AG10803 (cell line): ENCODE data around the gene SULF2.
A peak's percentile ranks its signal among the peaks of the same experiment; 100 is the strongest.

Experiments used
- DNase-seq: peaks from one replicate; pipeline ENCODE4 v3.0.0; 2010; ENCODE audit warnings: low read depth
- H3K4me3 ChIP-seq: 2 replicates; pipeline ENCODE4 v1.5.1; 2011; ENCODE audit warnings: mild to moderate bottlenecking, low read length, control low read depth
- CTCF ChIP-seq: conservative IDR thresholded peaks from 2 replicates; pipeline ENCODE4 v1.5.1; 2011; ENCODE audit warnings: mild to moderate bottlenecking, low read length, control low read depth, inconsistent platforms

SULF2 gene

GRCh38 chr20:47740862-47741184, 44.5 kb downstream of the SULF2 start:
- no peak overlapping the region for H3K4me3 ChIP-seq
- DNase-seq = no peak
- TF ChIP-seq CTCF = no peak

GRCh38 chr20:47740121-47740861, 45.0 kb downstream of the SULF2 start:
- no peak for DNase-seq
- TF ChIP-seq CTCF = no peak
- no peak overlapping the region for H3K4me3 ChIP-seq

GRCh38 chr20:47737923-47738322, 47.4 kb downstream of the SULF2 start:
- no peak for TF ChIP-seq CTCF
- DNase-seq = no peak
- no peak overlapping the region for H3K4me3 ChIP-seq

GRCh38 chr20:47736570-47737152, 48.6 kb downstream of the SULF2 start:
- no peak overlapping the region for H3K4me3 ChIP-seq
- TF ChIP-seq CTCF = no peak
- DNase-seq = no peak

- no peak for TF ChIP-seq CTCF
- no peak overlapping the region for H3K4me3 ChIP-seq
- peak; percentile 17 for DNase-seq
Observed at GRCh38 chr20:47735412-47736400, 49.6 kb downstream of the SULF2 start.

- no peak overlapping the region for H3K4me3 ChIP-seq
- no peak for TF ChIP-seq CTCF
- no peak for DNase-seq
Observed at GRCh38 chr20:47734870-47735269, 50.4 kb downstream of the SULF2 start.
